ENCODE results near the gene NFKBIE. TPM values are rescaled to one million over a fixed set of nuclear protein-coding genes. Genes with fewer than 3 reads are reported as not detected.
A peak's percentile ranks its signal among the peaks of the same experiment; 100 is the strongest.

Gene NFKBIE
- total and polyA plus RNA-seq, 2 of the 13 experiments (the other 11 are each of a cell fraction or from before 2014, with no cell fraction given) = 6.7 to 14.5 TPM

- TF ChIP-seq ZNF256 (CRISPR knock-in tag; conservative IDR thresholded peaks at IDR 0.05) (0 out of 2 replicates have a peak, but pooled peaks have one; percentile 45), ZNF841 (CRISPR knock-in tag; IDR thresholded peaks at IDR 0.05; ENCODE audit: borderline replicate concordance) (no peak), MXD3 (CRISPR knock-in tag; IDR thresholded peaks at IDR 0.05) (peak; percentile 88), MBD4 (IDR thresholded peaks at IDR 0.05; ENCODE audit: borderline replicate concordance, low read length) (0 out of 2 replicates have a peak, but pooled peaks have one; percentile 39), NKX3-1 (CRISPR knock-in tag; IDR thresholded peaks at IDR 0.05) (no peak), MAFF (IDR thresholded peaks at IDR 0.05; ENCODE audit: low read depth, low read length) (peak; percentile 2; the same call in 1 of the 2 replicates), NR0B2 (CRISPR knock-in tag; IDR thresholded peaks at IDR 0.05) (peak; percentile 37; the same call in 1 of the 2 replicates), ZNF260 (CRISPR knock-in tag; IDR thresholded peaks at IDR 0.05; ENCODE audit: borderline replicate concordance, low read depth) (no peak), GMEB2 (CRISPR knock-in tag; IDR thresholded peaks at IDR 0.05; ENCODE audit: low read depth) (no peak), ZBTB3 (CRISPR knock-in tag; IDR thresholded peaks at IDR 0.05; ENCODE audit: borderline replicate concordance, low read depth) (no peak), ZFY (CRISPR knock-in tag; IDR thresholded peaks at IDR 0.05) (peak; percentile 44; the same call in 1 of the 2 replicates), ZFP91 (CRISPR knock-in tag; IDR thresholded peaks at IDR 0.05; ENCODE audit: borderline replicate concordance) (no peak; the same call in 1 of the 2 replicates), PRDM10 (CRISPR knock-in tag; IDR thresholded peaks at IDR 0.05; ENCODE audit: low read depth) (peak; percentile 81), ZNF782 (CRISPR knock-in tag; IDR thresholded peaks at IDR 0.05; ENCODE audit: borderline replicate concordance) (peak; percentile 15; the same call in 1 of the 2 replicates), ZNF660 (CRISPR knock-in tag; IDR thresholded peaks at IDR 0.05; ENCODE audit: borderline replicate concordance, low read depth) (no peak), HIVEP1 (CRISPR knock-in tag; IDR thresholded peaks at IDR 0.05) (no peak; the same call in 1 of the 2 replicates), ZFP36L1 (CRISPR knock-in tag; IDR thresholded peaks at IDR 0.05) (peak; percentile 85; the same call in 1 of the 2 replicates)
Observed at GRCh38 chr6:44247338-44248302, 17.7 kb downstream of the NFKBIE start (continued).

Measured in HepG2 (cell line).